Testis (tissue), 2 donors: ENCODE results near the gene SAMMSON.
A peak's percentile ranks its signal among the peaks of the same experiment; 100 is the strongest.

Experiments
- CTCF ChIP-seq, 3 experiments: fragments of 450-650 bp in 2 of 3; fragments of 200-600 bp in 1 of 3; sonication (generic) in 1 of 3; IDR thresholded peaks; one replicate each; pipeline ENCODE4 v1.5.1; 2016 to 2019; ENCODE audit warnings: antibody characterized with exemption in 3 of 3, mild to moderate bottlenecking in 2 of 3, moderate library complexity in 1 of 3
- POLR2A ChIP-seq: fragments of 450-650 bp; IDR thresholded peaks from one replicate; pipeline ENCODE4 v1.6.1; 2017; ENCODE audit warnings: antibody characterized with exemption, mild to moderate bottlenecking, moderate library complexity

- no peak for TF ChIP-seq POLR2A
- peak in 2 of 3 experiments; percentile 29 to 57 for TF ChIP-seq CTCF (IDR thresholded peaks at IDR 0.05)
Measured at GRCh38 chr3:70108072-70108471, 108.5 kb downstream of the SAMMSON start.
